GM23338 (cell line): ENCODE results near the gene TMEM63A. TPM values are rescaled to one million over a fixed set of nuclear protein-coding genes. Genes with fewer than 3 reads are reported as not detected.

Experiments used
- ATAC-seq: fragments of 200-7000 bp; cut with Tn5 transposase; 3 replicates; pipeline ENCODE4 v1.9.1; 2020
- DNase-seq: peaks from one replicate; pipeline ENCODE4 v3.0.0-alpha.2; 2015; ENCODE audit warnings: low spot score
- H2AFZ ChIP-seq: fragments of 200-600 bp; sonication (generic); 2 replicates; pipeline ENCODE4 v1.8.0; 2016; ENCODE audit warnings: antibody characterized with exemption, mild to moderate bottlenecking, moderate library complexity
- H3F3A ChIP-seq: fragments of 200-600 bp; sonication (generic); replicated peaks from 2 replicates; pipeline ENCODE4 v1.8.0; 2017; ENCODE audit warnings: antibody characterized with exemption, mixed run types, low read depth
- H3K27ac ChIP-seq: fragments of 200-600 bp; sonication (generic); 2 replicates; pipeline ENCODE4 v1.6.1; 2016; ENCODE audit warnings: low read depth
- H3K27me3 ChIP-seq: fragments of 200-600 bp; sonication (generic); 2 replicates; pipeline ENCODE4 v1.8.0; 2016; ENCODE audit warnings: mild to moderate bottlenecking, mixed run types, moderate library complexity; ENCODE audit not compliant: insufficient read depth
- H3K36me3 ChIP-seq: fragments of 200-600 bp; sonication (generic); 2 replicates; pipeline ENCODE4 v1.8.0; 2016; ENCODE audit warnings: mild to moderate bottlenecking; ENCODE audit not compliant: insufficient read depth
- H3K4me1 ChIP-seq: fragments of 200-600 bp; sonication (generic); 2 replicates; pipeline ENCODE4 v1.8.0; 2016; ENCODE audit warnings: mild to moderate bottlenecking, moderate library complexity; ENCODE audit not compliant: insufficient read depth
- H3K4me2 ChIP-seq: fragments of 200-600 bp; sonication (generic); 2 replicates; pipeline ENCODE4 v1.7.1; 2017; ENCODE audit warnings: mixed run types
- H3K4me3 ChIP-seq: fragments of 200-600 bp; sonication (generic); 2 replicates; pipeline ENCODE4 v1.6.1; 2016; ENCODE audit warnings: mixed run types
- H3K79me2 ChIP-seq: fragments of 200-600 bp; sonication (generic); replicated peaks from 2 replicates; pipeline ENCODE4 v1.8.0; 2017; ENCODE audit warnings: mild to moderate bottlenecking; ENCODE audit not compliant: insufficient read depth
- H3K9me2 ChIP-seq: fragments of 200-600 bp; sonication (generic); 2 replicates; pipeline ENCODE4 v1.8.0; 2017; ENCODE audit not compliant: insufficient read depth
- H4K20me1 ChIP-seq: fragments of 200-600 bp; sonication (generic); replicated peaks from 2 replicates; pipeline ENCODE4 v1.8.0; 2017; ENCODE audit warnings: mild to moderate bottlenecking; ENCODE audit not compliant: insufficient read depth
- H3K27ac Mint-ChIP-seq: 2 replicates; pipeline ENCODE4 v1.8.0; 2020; ENCODE audit warnings: inconsistent platforms, mild to moderate bottlenecking, moderate library complexity, mixed read lengths
- H3K27me3 Mint-ChIP-seq: 3 replicates; pipeline ENCODE4 v1.8.0; 2022; ENCODE audit warnings: low read depth, mild to moderate bottlenecking, moderate library complexity, mixed read lengths, inconsistent platforms; ENCODE audit not compliant: insufficient read depth, poor library complexity
- H3K36me3 Mint-ChIP-seq: 3 replicates; pipeline ENCODE4 v1.8.0; 2021; ENCODE audit warnings: low read depth, mild to moderate bottlenecking, inconsistent platforms, moderate library complexity, mixed read lengths
- H3K4me1 Mint-ChIP-seq: 3 replicates; pipeline ENCODE4 v1.8.0; 2020; ENCODE audit warnings: mild to moderate bottlenecking, inconsistent platforms, mixed read lengths
- H3K4me3 Mint-ChIP-seq: 3 replicates; pipeline ENCODE4 v1.8.0; 2021; ENCODE audit warnings: moderate library complexity, mild to moderate bottlenecking, inconsistent platforms, mixed read lengths
- H3K9me3 Mint-ChIP-seq: 3 replicates; pipeline ENCODE4 v1.8.0; 2020; ENCODE audit warnings: moderate library complexity, mild to moderate bottlenecking, inconsistent platforms, mixed read lengths
- CREB1 ChIP-seq: fragments of 250-450 bp; sonication (Bioruptor Pico); IDR thresholded peaks from 2 replicates; pipeline ENCODE4 v1.5.0; 2020; ENCODE audit warnings: low read depth, mild to moderate bottlenecking, moderate library complexity
- ETS1 ChIP-seq: IDR thresholded peaks from 2 replicates; pipeline ENCODE4 v1.6.1; 2016; ENCODE audit warnings: antibody characterized with exemption
- EZH2 ChIP-seq: fragments of 200-600 bp; sonication (generic); IDR thresholded peaks from one replicate; pipeline ENCODE4 v1.8.0; 2017; ENCODE audit warnings: antibody characterized with exemption, mild to moderate bottlenecking, low read depth; ENCODE audit not compliant: unreplicated experiment
- EZH2phosphoT487 ChIP-seq: fragments of 200-600 bp; sonication (generic); IDR thresholded peaks from one replicate; pipeline ENCODE4 v1.8.1; 2018; ENCODE audit warnings: antibody characterized with exemption; ENCODE audit not compliant: unreplicated experiment
- JUNB ChIP-seq: IDR thresholded peaks from one replicate; pipeline ENCODE4 v1.6.1; 2016; ENCODE audit warnings: antibody characterized with exemption; ENCODE audit not compliant: unreplicated experiment
- NANOG ChIP-seq: IDR thresholded peaks from 2 replicates; pipeline ENCODE4 v1.6.1; 2016; ENCODE audit warnings: antibody characterized with exemption, borderline replicate concordance
- POLR2AphosphoS5 ChIP-seq: IDR thresholded peaks from 2 replicates; pipeline ENCODE4 v1.6.1; 2016; ENCODE audit warnings: antibody characterized with exemption, low read depth
- REST ChIP-seq: IDR thresholded peaks from one replicate; pipeline ENCODE4 v1.6.1; 2018; ENCODE audit warnings: antibody characterized with exemption; ENCODE audit not compliant: unreplicated experiment
- STAT1 ChIP-seq: IDR thresholded peaks from one replicate; pipeline ENCODE4 v1.6.1; 2016; ENCODE audit warnings: antibody characterized with exemption; ENCODE audit not compliant: unreplicated experiment
- ZNF114 ChIP-seq: fragments of 250-450 bp; sonication (Bioruptor Pico); IDR thresholded peaks from 2 replicates; pipeline ENCODE4 v1.5.0; 2020; ENCODE audit warnings: mild to moderate bottlenecking, moderate library complexity
- ZNF331 ChIP-seq: fragments of 250-450 bp; sonication (Bioruptor Pico); IDR thresholded peaks from 2 replicates; pipeline ENCODE4 v1.5.0; 2020; ENCODE audit warnings: low read depth, mild to moderate bottlenecking, moderate library complexity
- polyA plus RNA-seq: library from polyadenylated mRNA; unstranded; fragments of >200 nt; fragmentation: Nextera tagmentation; extraction: Ambion mirVana; gene quantifications from 2 replicates; pipeline ENCODE4 v1.2.1, GENCODE V29; 2016
- total RNA-seq: library from RNA; depleted of rRNA; stranded (reverse); fragments of >200 nt; shearing (Covaris generic); gene quantifications from 2 replicates; pipeline ENCODE4 v1.2.3, GENCODE V29; 2014
- TF ChIP-seq, protein P1 (sequence below): fragments of 250-450 bp; sonication (Bioruptor Pico); IDR thresholded peaks from 2 replicates; pipeline ENCODE4 v1.5.0; 2020; ENCODE audit warnings: mild to moderate bottlenecking, moderate library complexity
- TF ChIP-seq, protein P2 (sequence below), 2 experiments: fragments of 200-600 bp in 1 of 2; sonication (generic) in 1 of 2; conservative IDR thresholded peaks; 2 replicates each; pipeline versions ENCODE4 v1.5.1 to v1.6.1; 2016 to 2017; ENCODE audit warnings: antibody characterized with exemption in 2 of 2, low read depth in 2 of 2, mild to moderate bottlenecking in 2 of 2, moderate library complexity in 1 of 2

Gene TMEM63A
- total and polyA plus RNA-seq, 2 experiments from 2014 or later: 31.7 to 76.9 TPM

- Mint-ChIP-seq H3K27ac (no peak overlapping the region), H3K27me3 (peaks cover 4% of the 10 kb centered on the region), H3K9me3 (no peaks in the 10 kb centered on the region), H3K4me1 (no peaks in the 10 kb centered on the region), H3K4me3 (no peak overlapping the region), H3K36me3 (peaks cover 77% of the 10 kb centered on the region)
- Histone ChIP-seq H3K27me3 (no peaks in the 10 kb centered on the region), H3K36me3 (peaks cover 52% of the 10 kb centered on the region), H3K9me2 (no peaks in the 10 kb centered on the region), H3K4me3 (no peak overlapping the region), H3K4me2 (no peak overlapping the region), H3K79me2 (no peaks in the 10 kb centered on the region), H2AFZ (no peak overlapping the region), H3F3A (no peaks in the 10 kb centered on the region), H3K4me1 (no peaks in the 10 kb centered on the region), H4K20me1 (peaks cover 9% of the 10 kb centered on the region), H3K27ac (no peak overlapping the region)
- ATAC-seq: no peak
- DNase-seq: no peak
- TF ChIP-seq, protein P1, sequence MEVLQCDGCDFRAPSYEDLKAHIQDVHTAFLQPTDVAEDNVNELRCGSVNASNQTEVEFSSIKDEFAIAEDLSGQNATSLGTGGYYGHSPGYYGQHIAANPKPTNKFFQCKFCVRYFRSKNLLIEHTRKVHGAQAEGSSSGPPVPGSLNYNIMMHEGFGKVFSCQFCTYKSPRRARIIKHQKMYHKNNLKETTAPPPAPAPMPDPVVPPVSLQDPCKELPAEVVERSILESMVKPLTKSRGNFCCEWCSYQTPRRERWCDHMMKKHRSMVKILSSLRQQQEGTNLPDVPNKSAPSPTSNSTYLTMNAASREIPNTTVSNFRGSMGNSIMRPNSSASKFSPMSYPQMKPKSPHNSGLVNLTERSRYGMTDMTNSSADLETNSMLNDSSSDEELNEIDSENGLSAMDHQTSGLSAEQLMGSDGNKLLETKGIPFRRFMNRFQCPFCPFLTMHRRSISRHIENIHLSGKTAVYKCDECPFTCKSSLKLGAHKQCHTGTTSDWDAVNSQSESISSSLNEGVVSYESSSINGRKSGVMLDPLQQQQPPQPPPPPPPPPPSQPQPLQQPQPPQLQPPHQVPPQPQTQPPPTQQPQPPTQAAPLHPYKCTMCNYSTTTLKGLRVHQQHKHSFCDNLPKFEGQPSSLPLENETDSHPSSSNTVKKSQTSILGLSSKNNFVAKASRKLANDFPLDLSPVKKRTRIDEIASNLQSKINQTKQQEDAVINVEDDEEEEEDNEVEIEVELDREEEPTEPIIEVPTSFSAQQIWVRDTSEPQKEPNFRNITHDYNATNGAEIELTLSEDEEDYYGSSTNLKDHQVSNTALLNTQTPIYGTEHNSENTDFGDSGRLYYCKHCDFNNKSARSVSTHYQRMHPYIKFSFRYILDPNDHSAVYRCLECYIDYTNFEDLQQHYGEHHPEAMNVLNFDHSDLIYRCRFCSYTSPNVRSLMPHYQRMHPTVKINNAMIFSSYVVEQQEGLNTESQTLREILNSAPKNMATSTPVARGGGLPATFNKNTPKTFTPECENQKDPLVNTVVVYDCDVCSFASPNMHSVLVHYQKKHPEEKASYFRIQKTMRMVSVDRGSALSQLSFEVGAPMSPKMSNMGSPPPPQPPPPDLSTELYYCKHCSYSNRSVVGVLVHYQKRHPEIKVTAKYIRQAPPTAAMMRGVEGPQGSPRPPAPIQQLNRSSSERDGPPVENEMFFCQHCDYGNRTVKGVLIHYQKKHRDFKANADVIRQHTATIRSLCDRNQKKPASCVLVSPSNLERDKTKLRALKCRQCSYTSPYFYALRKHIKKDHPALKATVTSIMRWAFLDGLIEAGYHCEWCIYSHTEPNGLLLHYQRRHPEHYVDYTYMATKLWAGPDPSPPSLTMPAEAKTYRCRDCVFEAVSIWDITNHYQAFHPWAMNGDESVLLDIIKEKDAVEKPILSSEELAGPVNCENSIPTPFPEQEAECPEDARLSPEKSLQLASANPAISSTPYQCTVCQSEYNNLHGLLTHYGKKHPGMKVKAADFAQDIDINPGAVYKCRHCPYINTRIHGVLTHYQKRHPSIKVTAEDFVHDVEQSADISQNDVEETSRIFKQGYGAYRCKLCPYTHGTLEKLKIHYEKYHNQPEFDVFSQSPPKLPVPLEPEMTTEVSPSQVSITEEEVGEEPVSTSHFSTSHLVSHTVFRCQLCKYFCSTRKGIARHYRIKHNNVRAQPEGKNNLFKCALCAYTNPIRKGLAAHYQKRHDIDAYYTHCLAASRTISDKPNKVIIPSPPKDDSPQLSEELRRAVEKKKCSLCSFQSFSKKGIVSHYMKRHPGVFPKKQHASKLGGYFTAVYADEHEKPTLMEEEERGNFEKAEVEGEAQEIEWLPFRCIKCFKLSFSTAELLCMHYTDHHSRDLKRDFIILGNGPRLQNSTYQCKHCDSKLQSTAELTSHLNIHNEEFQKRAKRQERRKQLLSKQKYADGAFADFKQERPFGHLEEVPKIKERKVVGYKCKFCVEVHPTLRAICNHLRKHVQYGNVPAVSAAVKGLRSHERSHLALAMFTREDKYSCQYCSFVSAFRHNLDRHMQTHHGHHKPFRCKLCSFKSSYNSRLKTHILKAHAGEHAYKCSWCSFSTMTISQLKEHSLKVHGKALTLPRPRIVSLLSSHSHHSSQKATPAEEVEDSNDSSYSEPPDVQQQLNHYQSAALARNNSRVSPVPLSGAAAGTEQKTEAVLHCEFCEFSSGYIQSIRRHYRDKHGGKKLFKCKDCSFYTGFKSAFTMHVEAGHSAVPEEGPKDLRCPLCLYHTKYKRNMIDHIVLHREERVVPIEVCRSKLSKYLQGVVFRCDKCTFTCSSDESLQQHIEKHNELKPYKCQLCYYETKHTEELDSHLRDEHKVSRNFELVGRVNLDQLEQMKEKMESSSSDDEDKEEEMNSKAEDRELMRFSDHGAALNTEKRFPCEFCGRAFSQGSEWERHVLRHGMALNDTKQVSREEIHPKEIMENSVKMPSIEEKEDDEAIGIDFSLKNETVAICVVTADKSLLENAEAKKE: no peak
- no peak for TF ChIP-seq EZH2phosphoT487
- TF ChIP-seq ZNF114 (CRISPR knock-in tag): no peak
- no peak for TF ChIP-seq NANOG
- TF ChIP-seq POLR2AphosphoS5: no peak
- no peak for TF ChIP-seq CREB1 (CRISPR knock-in tag)
- no peak for TF ChIP-seq ETS1
- TF ChIP-seq, protein P2, sequence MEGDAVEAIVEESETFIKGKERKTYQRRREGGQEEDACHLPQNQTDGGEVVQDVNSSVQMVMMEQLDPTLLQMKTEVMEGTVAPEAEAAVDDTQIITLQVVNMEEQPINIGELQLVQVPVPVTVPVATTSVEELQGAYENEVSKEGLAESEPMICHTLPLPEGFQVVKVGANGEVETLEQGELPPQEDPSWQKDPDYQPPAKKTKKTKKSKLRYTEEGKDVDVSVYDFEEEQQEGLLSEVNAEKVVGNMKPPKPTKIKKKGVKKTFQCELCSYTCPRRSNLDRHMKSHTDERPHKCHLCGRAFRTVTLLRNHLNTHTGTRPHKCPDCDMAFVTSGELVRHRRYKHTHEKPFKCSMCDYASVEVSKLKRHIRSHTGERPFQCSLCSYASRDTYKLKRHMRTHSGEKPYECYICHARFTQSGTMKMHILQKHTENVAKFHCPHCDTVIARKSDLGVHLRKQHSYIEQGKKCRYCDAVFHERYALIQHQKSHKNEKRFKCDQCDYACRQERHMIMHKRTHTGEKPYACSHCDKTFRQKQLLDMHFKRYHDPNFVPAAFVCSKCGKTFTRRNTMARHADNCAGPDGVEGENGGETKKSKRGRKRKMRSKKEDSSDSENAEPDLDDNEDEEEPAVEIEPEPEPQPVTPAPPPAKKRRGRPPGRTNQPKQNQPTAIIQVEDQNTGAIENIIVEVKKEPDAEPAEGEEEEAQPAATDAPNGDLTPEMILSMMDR (conservative IDR thresholded peaks at IDR 0.05; ENCODE audit: low read depth in 2 of 2): no peak
- TF ChIP-seq REST: no peak
- TF ChIP-seq JUNB: no peak
- no peak for TF ChIP-seq ZNF331 (CRISPR knock-in tag)
- no peak for TF ChIP-seq STAT1
- TF ChIP-seq EZH2: no peak
Observed at GRCh38 chr1:225859151-225859550, 23.0 kb downstream of the TMEM63A start.
